A673 (cell line): ENCODE data around the gene WDR59. TPM values are rescaled to one million over a fixed set of nuclear protein-coding genes. Genes with fewer than 3 reads are reported as not detected.

Experiments
- BruUV-seq: library from RNA; stranded (reverse); fragments of 400-500 nt; replicated peaks from 2 replicates; lab custom pipeline; 2021; lab: Mats Ljungman, UMichigan
- CTCF ChIA-PET: fragments of 300-600 bp; sonication (Branson Sonifier 250); formaldehyde crosslinking; loops from one replicate; lab custom pipeline; 2022; ENCODE audit warnings: antibody characterized with exemption; lab: Charles Lee
- POLR2A ChIA-PET: fragments of 300-600 bp; sonication (Branson Sonifier 250); formaldehyde crosslinking; loops from one replicate; lab custom pipeline; 2022; ENCODE audit warnings: antibody characterized with exemption; ENCODE audit not compliant: low non-redundant PET; lab: Charles Lee
- DNase-seq: peaks from one replicate; pipeline ENCODE4 v3.0.0-alpha.2; 2015; ENCODE audit warnings: low spot score
- H3K27ac ChIP-seq: fragments of 200-600 bp; sonication (generic); 2 replicates; pipeline ENCODE4 v1.5.1; 2016; ENCODE audit warnings: mixed run types, low read depth, mild to moderate bottlenecking, mixed read lengths, antibody characterized with exemption, low read length; ENCODE audit not compliant: poor library complexity, severe bottlenecking
- H3K27me3 ChIP-seq: fragments of 200-600 bp; sonication (generic); replicated peaks from 2 replicates; pipeline ENCODE4 v1.6.1; 2017; ENCODE audit warnings: mixed run types, low read depth, mild to moderate bottlenecking, mixed read lengths, antibody characterized with exemption, low read length; ENCODE audit not compliant: insufficient read depth, poor library complexity
- H3K36me3 ChIP-seq: fragments of 200-600 bp; sonication (generic); 2 replicates; pipeline ENCODE4 v1.6.1; 2016; ENCODE audit warnings: mixed run types, mild to moderate bottlenecking, mixed read lengths, antibody characterized with exemption, low read length; ENCODE audit not compliant: insufficient read depth, poor library complexity, severe bottlenecking
- H3K4me1 ChIP-seq: fragments of 200-600 bp; sonication (generic); 2 replicates; pipeline ENCODE4 v1.6.1; 2017; ENCODE audit warnings: mixed run types, mild to moderate bottlenecking, mixed read lengths, antibody characterized with exemption, low read length; ENCODE audit not compliant: insufficient read depth, poor library complexity, severe bottlenecking
- H3K4me3 ChIP-seq: fragments of 200-600 bp; sonication (generic); 2 replicates; pipeline ENCODE4 v1.5.1; 2016; ENCODE audit warnings: low read depth, mixed run types, mild to moderate bottlenecking, mixed read lengths, low read length; ENCODE audit not compliant: poor library complexity, severe bottlenecking
- H3K9me3 ChIP-seq: fragments of 200-600 bp; sonication (generic); 2 replicates; pipeline ENCODE4 v1.6.1; 2016; ENCODE audit warnings: mixed run types, low read depth, mild to moderate bottlenecking, mixed read lengths, antibody characterized with exemption, low read length; ENCODE audit not compliant: poor library complexity, severe bottlenecking
- EZH2 ChIP-seq: fragments of 200-600 bp; sonication (generic); IDR thresholded peaks from 2 replicates; pipeline ENCODE4 v1.6.1; 2017; ENCODE audit warnings: borderline replicate concordance, low read depth, mild to moderate bottlenecking, mixed read lengths, antibody characterized with exemption, low read length; ENCODE audit not compliant: poor library complexity, severe bottlenecking
- intact Hi-C: fragments of 100-400 bp; cut with micrococcal nuclease; formaldehyde crosslinking; loops from one replicate; pipeline ENCODE4 v1.10.0; 2022; ENCODE audit not compliant: unreplicated experiment
- total RNA-seq: library from RNA; stranded (reverse); gene quantifications from 2 replicates; pipeline ENCODE4 v1.2.3, GENCODE V29; 2021
- TF ChIP-seq, protein P1 (sequence below): fragments of 300-800, 200-600 bp; sonication (generic); conservative IDR thresholded peaks from 2 replicates; pipeline ENCODE4 v1.5.1; 2017; ENCODE audit warnings: low read depth, mild to moderate bottlenecking, antibody characterized with exemption, low read length, moderate library complexity, mixed read lengths

Gene WDR59
- total RNA-seq, 1 experiment from 2014 or later, result 51.4 TPM

DNA sequence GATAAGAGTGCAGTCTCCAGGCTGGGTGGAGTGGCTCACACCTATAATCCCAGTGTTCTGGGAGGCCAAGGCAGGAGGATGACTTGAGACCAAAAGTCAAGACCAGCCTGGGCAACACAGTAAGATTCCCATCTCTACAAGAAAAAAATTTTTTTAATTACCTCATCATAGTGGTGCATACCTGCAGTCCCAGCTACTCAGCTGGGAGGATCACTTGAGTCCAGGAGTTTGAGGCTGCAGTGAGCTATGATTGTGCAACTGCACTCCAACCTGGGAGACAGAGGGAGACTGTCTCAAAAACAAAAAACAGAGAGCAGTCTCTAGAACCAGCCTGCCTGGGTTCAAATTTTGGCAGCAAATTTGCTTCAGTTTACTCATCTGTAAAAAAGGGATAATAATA is 45.2 kb downstream of the WDR59 start:
- Histone ChIP-seq H3K36me3 (peaks cover 3% of the 10 kb centered on the region), H3K27ac (no peak overlapping the region), H3K27me3 (no peaks in the 10 kb centered on the region), H3K9me3 (no peaks in the 10 kb centered on the region), H3K4me3 (no peak overlapping the region), H3K4me1 (no peaks in the 10 kb centered on the region)
- no peak for DNase-seq
- ChIA-PET POLR2A (no interaction called here), CTCF (no interaction called here)
- no TSS peak for BruUV-seq
- intact Hi-C loops, result no loop called here
- TF ChIP-seq, protein P1, sequence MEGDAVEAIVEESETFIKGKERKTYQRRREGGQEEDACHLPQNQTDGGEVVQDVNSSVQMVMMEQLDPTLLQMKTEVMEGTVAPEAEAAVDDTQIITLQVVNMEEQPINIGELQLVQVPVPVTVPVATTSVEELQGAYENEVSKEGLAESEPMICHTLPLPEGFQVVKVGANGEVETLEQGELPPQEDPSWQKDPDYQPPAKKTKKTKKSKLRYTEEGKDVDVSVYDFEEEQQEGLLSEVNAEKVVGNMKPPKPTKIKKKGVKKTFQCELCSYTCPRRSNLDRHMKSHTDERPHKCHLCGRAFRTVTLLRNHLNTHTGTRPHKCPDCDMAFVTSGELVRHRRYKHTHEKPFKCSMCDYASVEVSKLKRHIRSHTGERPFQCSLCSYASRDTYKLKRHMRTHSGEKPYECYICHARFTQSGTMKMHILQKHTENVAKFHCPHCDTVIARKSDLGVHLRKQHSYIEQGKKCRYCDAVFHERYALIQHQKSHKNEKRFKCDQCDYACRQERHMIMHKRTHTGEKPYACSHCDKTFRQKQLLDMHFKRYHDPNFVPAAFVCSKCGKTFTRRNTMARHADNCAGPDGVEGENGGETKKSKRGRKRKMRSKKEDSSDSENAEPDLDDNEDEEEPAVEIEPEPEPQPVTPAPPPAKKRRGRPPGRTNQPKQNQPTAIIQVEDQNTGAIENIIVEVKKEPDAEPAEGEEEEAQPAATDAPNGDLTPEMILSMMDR, result no peak
- no peak for TF ChIP-seq EZH2

DNA sequence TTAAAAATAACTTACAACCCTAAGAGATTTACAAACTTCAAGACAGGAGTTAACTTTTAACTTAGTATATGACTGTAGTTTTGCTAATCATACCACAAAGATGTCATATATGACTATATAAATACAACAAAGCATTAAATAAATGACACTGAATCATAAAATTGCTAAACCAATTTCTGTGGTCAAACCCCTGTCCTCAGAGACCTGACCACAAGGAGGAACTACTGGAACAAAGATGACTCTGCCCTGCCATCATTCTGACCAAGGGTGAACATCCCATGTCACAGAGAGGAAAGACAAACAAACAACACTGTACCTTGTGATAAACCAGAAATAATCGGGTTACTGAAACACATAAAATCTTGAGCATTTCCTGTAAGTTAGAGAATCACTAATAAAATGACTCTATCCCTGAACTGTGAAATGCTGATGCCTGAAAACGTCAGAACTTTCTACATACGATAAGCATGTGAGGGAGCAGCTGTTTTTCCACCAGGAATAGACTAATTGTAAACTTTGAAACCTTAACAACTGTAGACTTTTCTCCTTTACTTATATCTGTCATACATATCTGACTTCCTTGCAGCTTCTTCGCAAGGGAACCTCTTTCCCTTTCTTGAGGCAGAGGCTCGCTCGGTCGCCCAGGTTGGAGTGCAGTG is 47.9 kb downstream of the WDR59 start:
- no peaks in the 10 kb centered on the region for H3K27me3 ChIP-seq
- H3K36me3 ChIP-seq, result peaks cover 3% of the 10 kb centered on the region
- no peak for TF ChIP-seq EZH2
- TF ChIP-seq, protein P1, result no peak
- POLR2A ChIA-PET, result no interaction called here
- BruUV-seq, result no TSS peak
- no peak overlapping the region for H3K27ac ChIP-seq
- intact Hi-C loops, result no loop called here
- no peak overlapping the region for H3K4me3 ChIP-seq
- H3K9me3 ChIP-seq, result no peaks in the 10 kb centered on the region
- no peaks in the 10 kb centered on the region for H3K4me1 ChIP-seq
- CTCF ChIA-PET, result no interaction called here
- no peak for DNase-seq

DNA sequence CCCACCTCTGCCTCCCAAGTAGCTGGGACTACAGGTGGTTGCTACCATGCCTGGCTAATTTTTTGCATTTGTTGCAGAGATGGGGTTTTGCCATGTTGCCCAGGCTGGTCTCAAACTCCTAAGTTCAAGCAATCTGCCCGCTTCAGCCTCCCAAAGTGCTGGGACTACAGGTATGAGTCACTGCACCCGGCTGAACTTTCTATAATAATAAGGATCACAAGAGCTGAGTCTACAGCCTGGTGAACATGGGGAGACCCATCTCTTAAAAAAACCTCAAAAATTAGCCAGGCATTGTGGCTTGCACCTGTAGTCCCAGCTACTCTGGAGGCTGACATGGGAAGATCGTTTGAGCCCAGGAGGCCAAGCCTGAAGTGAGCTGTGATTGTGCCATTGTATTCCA is 53.5 kb downstream of the WDR59 start:
- Histone ChIP-seq H3K9me3 (no peaks in the 10 kb centered on the region), H3K27ac (no peak overlapping the region), H3K27me3 (no peaks in the 10 kb centered on the region), H3K36me3 (no peaks in the 10 kb centered on the region), H3K4me3 (no peak overlapping the region), H3K4me1 (no peaks in the 10 kb centered on the region)
- no TSS peak for BruUV-seq
- ChIA-PET CTCF (no interaction called here), POLR2A (no interaction called here)
- TF ChIP-seq EZH2, result no peak
- TF ChIP-seq, protein P1, result no peak
- DNase-seq, result no peak
- intact Hi-C loops, result no loop called here
